HepG2 (cell line): ENCODE data around the gene ZNF865. TPM values are rescaled to one million over a fixed set of nuclear protein-coding genes. Genes with fewer than 3 reads are reported as not detected.
A peak's percentile ranks its signal among the peaks of the same experiment; 100 is the strongest.

Experiments used
- AGO1 ChIP-seq: fragments of 200-400 bp; formaldehyde crosslinking; IDR thresholded peaks from 2 replicates; pipeline ENCODE4 v1.6.1; 2017; ENCODE audit warnings: mild to moderate bottlenecking, low read depth, low read length, moderate library complexity; ENCODE audit not compliant: poor library complexity, severe bottlenecking
- BCL6 ChIP-seq: IDR thresholded peaks from 2 replicates; pipeline ENCODE4 v1.6.1; 2016; ENCODE audit warnings: missing genetic modification reagents, missing compliant biosample characterization
- CENPX ChIP-seq: sonication (generic); formaldehyde crosslinking; IDR thresholded peaks from 2 replicates; pipeline ENCODE4 v1.9.0; 2021; ENCODE audit warnings: mild to moderate bottlenecking, missing genetic modification reagents, moderate library complexity
- E2F5 ChIP-seq: sonication (generic); formaldehyde crosslinking; conservative IDR thresholded peaks from 2 replicates; pipeline ENCODE4 v1.4.0; 2020; ENCODE audit warnings: missing genetic modification reagents
- IKZF4 ChIP-seq: sonication (generic); formaldehyde crosslinking; IDR thresholded peaks from 2 replicates; pipeline ENCODE4 v1.5.1; 2020; ENCODE audit warnings: borderline replicate concordance, mild to moderate bottlenecking, low read depth, missing genetic modification reagents; ENCODE audit errors: not compliant biosample characterization
- KDM3A ChIP-seq: IDR thresholded peaks from 2 replicates; pipeline ENCODE4 v1.6.1; 2018; ENCODE audit warnings: low read depth, missing compliant biosample characterization
- MZF1 ChIP-seq: sonication (generic); formaldehyde crosslinking; IDR thresholded peaks from 2 replicates; pipeline ENCODE4 v1.8.1; 2023; ENCODE audit warnings: mild to moderate bottlenecking, missing genetic modification reagents, borderline replicate concordance
- NR2F2 ChIP-seq: IDR thresholded peaks from 2 replicates; pipeline ENCODE4 v1.6.1; 2012; ENCODE audit warnings: low read depth, inconsistent platforms, borderline replicate concordance
- SP1 ChIP-seq, 2 experiments: fragments of 450-650 bp in 1 of 2; sonication (generic) in 1 of 2; formaldehyde crosslinking in 1 of 2; IDR thresholded peaks; 2 replicates each; pipeline versions ENCODE4 v1.4.0 to v1.6.1; 2016 to 2020; ENCODE audit warnings: missing genetic modification reagents in 1 of 2
- SRSF1 ChIP-seq: fragments of 200-400 bp; formaldehyde crosslinking; optimal IDR thresholded peaks from 2 replicates; pipeline ENCODE3; 2017; ENCODE audit warnings: mild to moderate bottlenecking, low read depth, low read length, moderate library complexity
- TBX3 ChIP-seq: fragments of 450-650 bp; IDR thresholded peaks from 2 replicates; pipeline ENCODE4 v1.6.1; 2017; ENCODE audit warnings: antibody characterized with exemption, mild to moderate bottlenecking, inconsistent platforms, borderline replicate concordance
- ZBTB7A ChIP-seq: sonication (generic); formaldehyde crosslinking; IDR thresholded peaks from 2 replicates; pipeline ENCODE4 v1.8.0; 2022; ENCODE audit warnings: mild to moderate bottlenecking, missing genetic modification reagents
- ZFP91 ChIP-seq: sonication (generic); formaldehyde crosslinking; IDR thresholded peaks from 2 replicates; pipeline ENCODE4 v1.9.0; 2022; ENCODE audit warnings: missing genetic modification reagents, mild to moderate bottlenecking, borderline replicate concordance
- ZKSCAN1 ChIP-seq: fragments of 150-350 bp; IDR thresholded peaks from 2 replicates; pipeline ENCODE4 v1.6.1; 2014; ENCODE audit warnings: low read length
- ZNF24 ChIP-seq: fragments of 450-650 bp; IDR thresholded peaks from 2 replicates; pipeline ENCODE4 v1.6.1; 2017; ENCODE audit warnings: antibody characterized with exemption, mild to moderate bottlenecking
- ZNF317 ChIP-seq: sonication (generic); formaldehyde crosslinking; IDR thresholded peaks from 2 replicates; pipeline ENCODE4 v1.5.0; 2020; ENCODE audit warnings: mild to moderate bottlenecking, missing genetic modification reagents
- ZNF335 ChIP-seq: sonication (generic); formaldehyde crosslinking; IDR thresholded peaks from 2 replicates; pipeline ENCODE4 v1.4.0; 2020; ENCODE audit warnings: missing genetic modification reagents
- ZNF33B ChIP-seq: sonication (generic); formaldehyde crosslinking; IDR thresholded peaks from 2 replicates; pipeline ENCODE4 v1.5.1; 2020; ENCODE audit warnings: mild to moderate bottlenecking, missing genetic modification reagents
- ZNF451 ChIP-seq: sonication (generic); formaldehyde crosslinking; IDR thresholded peaks from 2 replicates; pipeline ENCODE4 v1.5.0; 2020; ENCODE audit warnings: mild to moderate bottlenecking, missing genetic modification reagents
- ZNF615 ChIP-seq: sonication (generic); formaldehyde crosslinking; IDR thresholded peaks from 2 replicates; pipeline ENCODE4 v1.5.0; 2020; ENCODE audit warnings: mild to moderate bottlenecking, missing genetic modification reagents, borderline replicate concordance
- ZNF749 ChIP-seq: sonication (generic); formaldehyde crosslinking; IDR thresholded peaks from 2 replicates; pipeline ENCODE4 v1.8.0; 2022; ENCODE audit warnings: mild to moderate bottlenecking, missing genetic modification reagents, moderate library complexity, borderline replicate concordance
- ZUFSP ChIP-seq: sonication (generic); formaldehyde crosslinking; IDR thresholded peaks from 2 replicates; pipeline ENCODE4 v1.9.0; 2021; ENCODE audit warnings: missing genetic modification reagents, mild to moderate bottlenecking, borderline replicate concordance
- polyA plus RNA-seq, 8 experiments: library from polyadenylated mRNA; depleted of rRNA in 3 of 8; stranded (reverse) in 7 of 8; unstranded in 1 of 8; fragments of >200 nt; fragmentation: Illumina TruSeq in 4 of 8; extraction: Trizol in 4 of 8; gene quantifications; 2 replicates each; pipeline versions ENCODE4 v1.2.1 to v1.2.3, GENCODE V29; 2011 to 2016; ENCODE audit warnings: low read depth in 4 of 8, missing spikeins in 1 of 8, mixed read lengths in 1 of 8; ENCODE audit not compliant: insufficient read depth in 1 of 8
- total RNA-seq, 5 experiments: library from RNA; depleted of rRNA; stranded (reverse); fragments of >200 nt; fragmentation: Illumina TruSeq; extraction: Trizol; gene quantifications; 2 replicates each; pipeline ENCODE4 v1.2.3, GENCODE V29; 2016; ENCODE audit warnings: low read depth in 1 of 5
- TF ChIP-seq, protein P1 (sequence below): sonication (generic); formaldehyde crosslinking; conservative IDR thresholded peaks from 2 replicates; pipeline ENCODE4 v1.4.0; 2020; ENCODE audit warnings: missing genetic modification reagents

ZNF865 gene
- total and polyA plus RNA-seq, 2 of the 13 experiments (the other 11 are each of a cell fraction or from before 2014, with no cell fraction given), result 0.93 to 1.0 TPM

DNA sequence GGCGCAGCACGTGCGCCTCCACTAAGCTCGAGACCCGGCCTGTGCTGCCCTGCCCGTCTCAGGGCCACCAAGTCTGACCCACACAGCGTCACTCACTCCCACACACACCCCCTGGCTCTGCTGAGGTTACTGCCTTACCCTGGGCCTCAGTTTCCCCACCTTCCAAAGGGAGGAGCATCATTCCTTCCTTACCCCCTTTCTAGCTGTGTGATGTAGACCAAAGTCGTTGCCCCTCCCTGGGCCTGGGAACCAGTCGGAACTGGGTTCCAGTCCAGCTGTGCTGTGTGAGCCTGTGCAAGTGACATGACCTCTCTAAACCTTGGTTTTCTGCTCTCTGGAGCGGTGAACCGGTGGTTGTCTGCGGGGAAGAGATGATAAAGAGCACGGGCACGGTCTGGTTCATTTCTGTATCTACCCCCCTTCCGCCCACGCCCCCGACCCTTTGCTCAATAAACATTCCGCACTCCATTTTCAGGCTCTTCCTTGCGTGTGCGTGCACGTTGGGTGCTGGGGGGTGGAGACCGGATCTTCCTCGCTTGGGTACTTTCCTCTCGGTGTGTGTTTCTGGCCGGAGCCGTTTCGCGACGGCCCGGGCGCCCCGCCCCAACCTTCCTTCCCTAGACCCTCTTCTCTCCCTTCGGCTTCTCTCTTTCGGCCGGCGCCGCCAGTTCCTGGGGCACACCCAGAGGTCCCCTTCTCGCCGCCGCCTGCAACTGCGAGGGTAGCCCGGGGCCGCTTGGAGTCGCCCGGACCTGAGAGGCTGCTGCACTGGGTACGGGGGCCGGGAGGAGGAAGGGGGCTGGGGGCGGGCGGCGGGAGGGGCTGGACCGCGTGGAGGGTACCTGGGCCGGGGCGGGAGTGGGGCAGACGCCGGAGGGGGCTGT is 37.8 kb downstream of the ZNF865 start, which contains the start of gene ZNF581 (continued):
- no peak for TF ChIP-seq ZUFSP (CRISPR knock-in tag)
- TF ChIP-seq, protein P1, sequence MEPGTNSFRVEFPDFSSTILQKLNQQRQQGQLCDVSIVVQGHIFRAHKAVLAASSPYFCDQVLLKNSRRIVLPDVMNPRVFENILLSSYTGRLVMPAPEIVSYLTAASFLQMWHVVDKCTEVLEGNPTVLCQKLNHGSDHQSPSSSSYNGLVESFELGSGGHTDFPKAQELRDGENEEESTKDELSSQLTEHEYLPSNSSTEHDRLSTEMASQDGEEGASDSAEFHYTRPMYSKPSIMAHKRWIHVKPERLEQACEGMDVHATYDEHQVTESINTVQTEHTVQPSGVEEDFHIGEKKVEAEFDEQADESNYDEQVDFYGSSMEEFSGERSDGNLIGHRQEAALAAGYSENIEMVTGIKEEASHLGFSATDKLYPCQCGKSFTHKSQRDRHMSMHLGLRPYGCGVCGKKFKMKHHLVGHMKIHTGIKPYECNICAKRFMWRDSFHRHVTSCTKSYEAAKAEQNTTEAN, result no peak
- TF ChIP-seq ZNF33B (CRISPR knock-in tag), result no peak
- TF ChIP-seq ZKSCAN1, result no peak
- peak; percentile 72; the same call in 1 of the 2 replicates for TF ChIP-seq ZNF615 (CRISPR knock-in tag)
- TF ChIP-seq ZNF317 (CRISPR knock-in tag), result peak; percentile 67; the same call in 1 of the 2 replicates
- 0 out of 2 replicates have a peak, but pooled peaks have one; percentile 45 for TF ChIP-seq ZNF451
- TF ChIP-seq CENPX (CRISPR knock-in tag), result no peak
- TF ChIP-seq ZNF335 (CRISPR knock-in tag), result peak; percentile 65; the same call in 1 of the 2 replicates
- TF ChIP-seq ZNF24, result no peak
- TF ChIP-seq MZF1 (CRISPR knock-in tag), result no peak
- TF ChIP-seq NR2F2, result 0 out of 2 replicates have a peak, but pooled peaks have one; percentile 54
- TF ChIP-seq ZFP91 (CRISPR knock-in tag), result peak; percentile 74; the same call in 1 of the 2 replicates
- TF ChIP-seq SP1 (IDR thresholded peaks at IDR 0.05), result no peak
- TF ChIP-seq SP1 (CRISPR knock-in tag; IDR thresholded peaks at IDR 0.05), result peak; percentile 75
- no peak for TF ChIP-seq IKZF4 (CRISPR knock-in tag)
- no peak for TF ChIP-seq ZBTB7A
- TF ChIP-seq BCL6 (CRISPR knock-in tag), result no peak; the same call in 1 of the 2 replicates
- TF ChIP-seq AGO1, result peak; percentile 95
- peak; percentile 69 for TF ChIP-seq SRSF1
- no peak for TF ChIP-seq E2F5 (CRISPR knock-in tag)
- TF ChIP-seq ZNF749 (CRISPR knock-in tag), result no peak; the same call in 1 of the 2 replicates
- no peak for TF ChIP-seq TBX3
- TF ChIP-seq KDM3A (CRISPR knock-in tag), result peak; percentile 63; the same call in 1 of the 2 replicates
